Embryonic facial prominence (tissue), 1 donor: ENCODE measurements around the gene IL1R2.

Source experiments
- DNase-seq: peaks from one replicate; pipeline ENCODE4 v3.0.0-alpha.2; 2016; ENCODE audit errors: extremely low spot score

Gene IL1R2

GRCh38 chr2:102041351-102041750, 49.6 kb downstream of the IL1R2 start:
- DNase-seq, result no peak

- DNase-seq, result no peak
Measured at GRCh38 chr2:102042196-102043081, 50.7 kb downstream of the IL1R2 start.

- DNase-seq, result no peak
Measured at GRCh38 chr2:102043560-102043959, 51.8 kb downstream of the IL1R2 start.

- no peak for DNase-seq
Measured at GRCh38 chr2:102044235-102044896, 52.6 kb downstream of the IL1R2 start.

GRCh38 chr2:102044967-102045489, 53.3 kb downstream of the IL1R2 start:
- no peak for DNase-seq

- no peak for DNase-seq
Measured at GRCh38 chr2:102045697-102046096, 53.9 kb downstream of the IL1R2 start.

GRCh38 chr2:102046135-102046986, 54.6 kb downstream of the IL1R2 start:
- no peak for DNase-seq

GRCh38 chr2:102048465-102048864, 56.7 kb downstream of the IL1R2 start:
- no peak for DNase-seq

- DNase-seq, result no peak
Measured at GRCh38 chr2:102049756-102050443, 58.1 kb downstream of the IL1R2 start.

- DNase-seq, result peak; percentile 22
Measured at GRCh38 chr2:102050854-102051391, 59.2 kb downstream of the IL1R2 start.

- DNase-seq, result no peak
Measured at GRCh38 chr2:102051692-102052277, 60.0 kb downstream of the IL1R2 start.

- DNase-seq, result no peak
Measured at GRCh38 chr2:102052365-102052764, 60.6 kb downstream of the IL1R2 start.

- DNase-seq, result no peak
Measured at GRCh38 chr2:102053096-102053495, 61.3 kb downstream of the IL1R2 start.

GRCh38 chr2:102055346-102055990, 63.7 kb downstream of the IL1R2 start:
- DNase-seq, result no peak

- DNase-seq, result no peak
Measured at GRCh38 chr2:102056079-102056581, 64.4 kb downstream of the IL1R2 start.

GRCh38 chr2:102057502-102058292, 65.9 kb downstream of the IL1R2 start:
- no peak for DNase-seq

GRCh38 chr2:102058293-102058833, 66.6 kb downstream of the IL1R2 start:
- no peak for DNase-seq

- no peak for DNase-seq
Measured at GRCh38 chr2:102059151-102059550, 67.4 kb downstream of the IL1R2 start.

- no peak for DNase-seq
Measured at GRCh38 chr2:102060047-102060446, 68.3 kb downstream of the IL1R2 start.
